Stimulated activated CD4-positive, alpha-beta T cell treated with anti-CD3 and anti-CD28 coated beads, Interleukin-12 subunit alpha, Interleukin-12 subunit beta, amount 100 ng/mL, for 24 hours (primary cell): ENCODE measurements around the gene SERPINC1.
A peak's percentile ranks its signal among the peaks of the same experiment; 100 is the strongest.
"Not testable (repeated sequence)": the region's sequence is repeated elsewhere in the genome, so short reads cannot be mapped to it uniquely, and the experiment has no call there.

Experiments
- DNase-seq, 2 experiments: peaks; one replicate each; pipeline ENCODE4 v3.0.0-alpha.2; 2020; ENCODE audit warnings: low read depth in 2 of 2

Gene SERPINC1

DNA sequence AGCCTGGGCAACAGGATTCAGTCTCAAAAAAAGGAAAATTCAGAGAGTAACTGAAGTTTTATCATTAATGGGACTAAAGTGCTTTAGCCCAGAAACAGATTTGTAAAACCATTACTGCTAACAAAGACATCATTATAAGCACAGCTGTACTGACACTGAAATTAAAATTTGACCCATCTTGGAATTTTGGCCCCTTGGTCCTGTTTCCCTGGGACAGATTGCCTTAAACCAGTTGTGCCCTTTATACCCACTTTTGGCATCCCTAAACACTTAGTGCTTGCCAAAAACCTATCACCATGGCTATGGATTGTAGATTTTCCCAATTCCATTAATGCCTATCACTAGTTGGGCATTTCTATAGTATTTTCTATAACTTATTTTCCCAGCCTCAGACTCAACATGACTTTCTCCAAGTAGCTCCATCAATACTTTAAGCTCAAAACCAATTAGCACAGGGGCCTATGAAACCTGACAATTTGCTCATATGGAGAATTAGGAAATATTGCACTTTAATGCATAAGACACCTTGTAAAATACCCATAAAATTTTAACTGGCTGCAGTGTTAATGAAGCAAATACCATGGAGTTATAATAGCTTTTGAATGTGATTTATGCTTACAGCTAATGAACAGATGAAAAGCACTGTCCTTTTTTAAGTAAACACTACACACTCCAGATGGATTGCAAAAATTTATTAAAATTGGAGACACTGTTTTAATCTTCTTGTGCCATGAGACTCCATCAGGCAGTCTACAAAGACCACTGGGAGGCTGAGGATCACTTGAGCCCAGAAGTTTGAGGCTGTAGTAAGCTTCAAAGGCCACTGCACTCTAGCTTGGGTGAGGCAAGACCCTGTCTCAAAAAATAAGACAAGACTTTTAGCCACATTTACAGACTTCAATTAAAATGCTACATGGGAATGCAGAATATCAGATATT lies 53.6 kb downstream of the SERPINC1 start:
- DNase-seq, result no peak

DNA sequence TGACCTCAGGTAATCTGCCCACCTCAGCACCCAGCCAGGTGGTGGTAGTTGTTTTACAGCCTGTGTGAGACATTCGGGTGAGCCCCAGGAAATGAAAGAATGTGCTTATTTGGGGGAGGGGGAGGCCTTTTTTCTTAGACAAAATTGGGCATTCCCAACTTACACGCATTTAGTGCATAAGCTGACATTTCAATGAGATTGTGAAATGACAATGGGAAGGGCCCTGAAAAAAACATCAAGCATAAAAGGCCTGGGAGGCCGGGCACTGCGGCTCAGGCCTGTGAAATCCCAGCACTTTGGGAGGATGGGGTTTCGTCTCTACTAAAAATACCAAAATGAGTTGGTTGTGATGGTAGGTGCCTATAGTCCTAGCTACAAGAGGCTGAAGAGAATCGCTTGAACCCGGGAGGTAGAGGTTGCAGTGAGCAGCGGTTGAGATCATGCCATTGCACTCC lies 54.3 kb downstream of the SERPINC1 start:
- no peak for DNase-seq

DNA sequence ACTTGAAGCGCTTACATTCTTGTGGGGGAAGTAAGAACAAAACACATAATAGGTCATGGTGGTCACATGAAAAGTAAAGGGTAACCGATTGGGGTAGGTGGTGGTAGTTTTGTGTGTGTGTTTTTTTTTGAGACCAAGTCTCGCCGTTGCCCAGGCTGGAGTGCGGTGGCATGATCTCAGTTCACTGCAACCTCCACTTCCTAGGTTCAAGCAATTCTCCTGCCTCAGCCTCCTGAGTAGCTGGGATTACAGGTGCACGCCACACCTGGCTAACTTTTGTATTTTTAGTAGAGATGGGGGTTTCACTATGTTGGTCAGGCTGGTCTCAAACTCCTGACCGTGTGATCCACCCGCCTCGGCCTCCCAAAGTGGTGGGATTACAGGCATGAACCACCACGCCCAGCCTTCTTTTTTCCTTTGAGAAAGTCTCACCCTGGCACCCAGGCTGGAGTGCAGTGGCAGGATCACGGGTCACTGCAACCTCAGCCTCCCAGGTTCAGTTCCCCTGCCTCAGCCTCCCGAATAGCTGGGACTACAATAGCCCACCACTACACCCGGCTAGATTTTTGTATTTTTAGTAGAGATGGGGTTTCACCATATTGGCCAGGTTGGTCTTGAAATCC lies 54.9 kb downstream of the SERPINC1 start:
- DNase-seq, result peak; percentile 28 to 39

DNA sequence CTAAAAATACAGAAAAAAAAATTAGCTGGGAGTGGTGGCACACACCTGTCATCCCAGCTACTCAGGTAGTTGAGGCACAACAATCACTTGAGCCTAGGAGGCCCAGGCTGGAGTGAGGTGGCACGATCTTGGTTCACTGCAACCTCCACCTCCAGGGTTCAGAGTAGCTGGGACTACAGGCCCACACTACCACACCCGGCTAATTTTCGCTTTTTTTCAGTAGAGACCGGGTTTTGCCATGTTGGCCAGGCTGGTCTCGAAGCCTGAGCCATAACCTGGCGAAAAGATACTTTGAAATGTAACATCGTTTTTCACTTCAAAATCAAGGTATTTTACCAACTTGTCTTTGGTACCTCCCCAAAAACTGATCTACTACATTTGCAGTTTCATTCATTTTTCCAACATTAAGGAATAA lies 55.4 kb downstream of the SERPINC1 start:
- DNase-seq, result peak; percentile 33 to 48

DNA sequence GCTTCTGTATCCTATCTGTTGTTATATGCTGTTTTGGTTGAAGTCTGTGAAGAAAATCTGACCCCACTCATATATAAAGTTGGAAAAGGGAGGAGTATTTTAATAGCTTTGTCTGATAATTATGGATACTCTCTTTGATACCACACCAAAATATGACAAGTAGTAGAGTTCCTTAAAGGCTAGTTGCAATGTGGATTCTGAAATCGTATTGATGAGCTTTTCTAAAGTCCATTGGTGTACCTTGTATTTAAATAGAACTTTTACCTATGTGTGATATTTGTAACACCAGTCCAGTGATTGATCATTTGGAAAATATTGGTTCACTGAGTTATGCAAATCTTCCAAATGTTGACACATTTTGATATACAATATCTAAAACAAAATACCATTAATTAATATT lies 57.1 kb downstream of the SERPINC1 start:
- DNase-seq, result no peak

DNA sequence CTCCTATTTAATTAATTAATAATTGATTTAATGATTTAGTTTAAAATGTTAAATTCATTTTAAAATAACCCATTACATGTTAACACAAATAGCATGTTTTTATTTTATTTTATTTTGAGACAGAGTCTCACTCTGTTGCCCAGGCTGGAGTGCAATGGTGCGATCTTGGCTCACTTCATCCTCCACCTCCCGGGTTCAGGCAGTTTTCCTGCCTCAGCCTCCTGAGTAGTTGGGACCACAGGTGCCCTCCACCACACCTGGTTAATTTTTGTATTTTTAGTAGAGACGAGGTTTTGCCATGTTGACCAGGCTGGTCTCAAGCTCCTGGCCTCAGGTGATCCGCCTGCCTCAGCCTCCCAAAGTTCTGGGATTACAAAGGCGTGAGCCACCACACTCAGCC lies 57.6 kb downstream of the SERPINC1 start:
- not testable (repeated sequence) for DNase-seq

DNA sequence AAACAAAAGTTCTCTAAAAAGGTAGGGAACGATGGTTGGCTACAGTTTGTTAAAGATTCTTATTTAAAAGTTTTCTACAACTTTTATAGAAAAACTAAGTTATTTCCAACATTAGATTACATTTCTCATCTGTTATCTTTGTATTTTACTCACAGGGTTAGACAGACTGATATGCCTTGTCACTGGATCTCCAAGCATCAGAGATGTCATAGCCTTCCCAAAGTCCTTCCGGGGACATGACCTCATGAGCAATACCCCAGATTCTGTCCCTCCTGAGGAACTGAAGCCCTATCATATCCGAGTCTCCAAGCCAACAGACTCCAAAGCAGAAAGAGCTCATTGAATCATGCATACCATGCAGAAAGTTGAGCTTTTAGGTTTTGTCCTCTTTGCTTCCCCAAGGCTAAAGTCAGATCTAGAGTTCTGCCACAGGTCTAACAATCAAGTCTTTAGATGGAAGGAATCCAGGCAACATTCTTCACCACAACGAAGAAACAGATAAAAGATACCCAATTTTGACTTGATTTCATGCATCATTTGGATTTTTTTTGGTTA lies 59.7 kb downstream of the SERPINC1 start:
- no peak for DNase-seq

DNA sequence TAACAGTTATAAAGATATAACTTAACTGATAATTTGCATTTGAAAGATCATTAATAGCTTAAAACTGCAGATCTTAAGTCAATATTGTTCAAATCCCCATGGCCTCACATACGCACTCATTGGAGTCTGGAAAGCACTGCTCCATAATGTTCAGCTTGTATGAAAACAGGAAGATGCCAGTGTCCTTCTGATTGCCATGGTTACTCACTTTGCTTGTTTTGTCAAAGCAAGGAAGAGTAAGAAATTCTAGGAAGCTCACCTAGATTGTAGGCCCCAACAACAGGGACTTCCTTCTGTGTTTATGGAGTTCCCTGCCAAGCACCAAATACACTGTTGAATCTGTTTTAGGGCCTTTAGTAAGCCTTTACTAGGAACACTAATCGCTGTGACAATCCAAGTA lies 60.2 kb downstream of the SERPINC1 start:
- no peak for DNase-seq

DNA sequence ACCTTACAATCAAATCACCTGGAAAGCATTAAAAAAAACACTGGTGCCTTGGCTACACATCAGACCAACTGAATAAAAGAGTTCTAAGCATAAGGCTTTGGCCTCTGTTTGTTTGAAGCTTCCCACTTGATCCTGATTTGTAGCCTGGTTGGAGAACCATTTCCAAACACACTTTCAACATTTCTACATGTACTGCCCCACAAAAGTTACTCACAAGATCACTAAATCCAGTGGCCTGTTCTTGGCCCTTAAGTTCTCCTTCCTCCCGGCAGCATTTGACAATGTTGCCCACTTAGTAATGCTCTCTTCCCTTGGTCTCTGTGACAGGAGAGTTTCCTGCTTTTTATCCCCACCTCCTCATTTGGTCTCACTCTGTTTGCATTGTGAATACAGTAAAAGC lies 61.1 kb downstream of the SERPINC1 start:
- DNase-seq, result no peak
